Measurements from ENCODE around the gene KIRREL1. TPM values are rescaled to one million over a fixed set of nuclear protein-coding genes. Genes with fewer than 3 reads are reported as not detected.

Gene KIRREL1
- total RNA-seq, 1 donor from 2014 or later = 66.8 TPM

DNA sequence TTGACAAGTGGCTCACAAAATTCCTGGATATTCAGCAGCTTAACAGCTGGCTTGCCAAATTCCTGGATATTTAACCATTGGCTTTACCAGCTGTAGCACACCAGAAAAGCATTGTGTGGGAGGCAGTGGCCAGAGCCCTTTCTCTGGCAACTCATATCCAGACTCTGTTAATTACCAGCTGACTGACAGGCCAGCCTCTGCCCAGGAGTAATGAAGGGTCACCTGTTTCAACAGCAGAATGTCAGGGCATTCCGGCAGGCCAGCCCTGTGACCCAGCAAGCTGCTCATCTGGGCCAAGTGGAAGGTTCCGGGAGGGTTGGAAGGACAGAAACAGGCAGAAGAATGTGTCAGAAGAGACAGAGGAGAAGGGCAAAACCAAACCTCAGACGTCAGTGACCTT lies 35.2 kb upstream of the KIRREL1 start:
- Mint-ChIP-seq H3K36me3 (ENCODE audit: low read depth, unreplicated experiment) (no peaks in the 10 kb centered on the region), H3K4me1 (ENCODE audit: unreplicated experiment) (no peaks in the 10 kb centered on the region), H3K4me3 (ENCODE audit: unreplicated experiment) (no peak overlapping the region), H3K9me3 (ENCODE audit: unreplicated experiment) (no peaks in the 10 kb centered on the region), H3K27ac (ENCODE audit: unreplicated experiment) (no peak overlapping the region), H3K27me3 (ENCODE audit: unreplicated experiment) (no peaks in the 10 kb centered on the region)
- TF ChIP-seq, protein P1, sequence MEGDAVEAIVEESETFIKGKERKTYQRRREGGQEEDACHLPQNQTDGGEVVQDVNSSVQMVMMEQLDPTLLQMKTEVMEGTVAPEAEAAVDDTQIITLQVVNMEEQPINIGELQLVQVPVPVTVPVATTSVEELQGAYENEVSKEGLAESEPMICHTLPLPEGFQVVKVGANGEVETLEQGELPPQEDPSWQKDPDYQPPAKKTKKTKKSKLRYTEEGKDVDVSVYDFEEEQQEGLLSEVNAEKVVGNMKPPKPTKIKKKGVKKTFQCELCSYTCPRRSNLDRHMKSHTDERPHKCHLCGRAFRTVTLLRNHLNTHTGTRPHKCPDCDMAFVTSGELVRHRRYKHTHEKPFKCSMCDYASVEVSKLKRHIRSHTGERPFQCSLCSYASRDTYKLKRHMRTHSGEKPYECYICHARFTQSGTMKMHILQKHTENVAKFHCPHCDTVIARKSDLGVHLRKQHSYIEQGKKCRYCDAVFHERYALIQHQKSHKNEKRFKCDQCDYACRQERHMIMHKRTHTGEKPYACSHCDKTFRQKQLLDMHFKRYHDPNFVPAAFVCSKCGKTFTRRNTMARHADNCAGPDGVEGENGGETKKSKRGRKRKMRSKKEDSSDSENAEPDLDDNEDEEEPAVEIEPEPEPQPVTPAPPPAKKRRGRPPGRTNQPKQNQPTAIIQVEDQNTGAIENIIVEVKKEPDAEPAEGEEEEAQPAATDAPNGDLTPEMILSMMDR (IDR thresholded peaks at IDR 0.05; ENCODE audit: unreplicated experiment) = no peak
- no peak for DNase-seq (ENCODE audit: low spot score)

DNA sequence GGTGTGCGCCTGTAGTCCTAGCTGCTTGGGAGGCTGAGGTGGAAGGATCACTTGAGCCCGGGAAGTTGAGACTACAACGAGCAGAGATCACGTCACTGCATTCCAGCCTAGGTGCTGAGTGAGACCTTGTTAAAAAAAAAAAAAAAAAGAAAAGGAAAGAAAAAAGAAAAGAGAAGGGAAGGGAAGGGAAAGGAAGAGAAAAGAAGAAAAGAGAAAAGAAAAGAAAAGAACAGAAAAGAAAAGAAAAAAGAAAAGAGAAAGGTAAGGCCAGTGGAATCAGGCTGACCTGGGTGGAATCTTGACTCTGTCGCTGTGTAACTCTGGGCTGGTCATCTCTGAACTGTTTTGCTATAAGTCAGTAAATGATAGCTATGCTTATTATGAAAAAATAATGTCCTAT lies 33.7 kb upstream of the KIRREL1 start:
- Mint-ChIP-seq H3K27me3 (ENCODE audit: unreplicated experiment) (no peaks in the 10 kb centered on the region), H3K4me1 (ENCODE audit: unreplicated experiment) (no peaks in the 10 kb centered on the region), H3K9me3 (ENCODE audit: unreplicated experiment) (no peaks in the 10 kb centered on the region), H3K27ac (ENCODE audit: unreplicated experiment) (no peak overlapping the region), H3K4me3 (ENCODE audit: unreplicated experiment) (no peak overlapping the region), H3K36me3 (ENCODE audit: low read depth, unreplicated experiment) (no peaks in the 10 kb centered on the region)
- TF ChIP-seq, protein P1 (IDR thresholded peaks at IDR 0.05; ENCODE audit: unreplicated experiment) = no peak
- DNase-seq (ENCODE audit: low spot score) = no peak

DNA sequence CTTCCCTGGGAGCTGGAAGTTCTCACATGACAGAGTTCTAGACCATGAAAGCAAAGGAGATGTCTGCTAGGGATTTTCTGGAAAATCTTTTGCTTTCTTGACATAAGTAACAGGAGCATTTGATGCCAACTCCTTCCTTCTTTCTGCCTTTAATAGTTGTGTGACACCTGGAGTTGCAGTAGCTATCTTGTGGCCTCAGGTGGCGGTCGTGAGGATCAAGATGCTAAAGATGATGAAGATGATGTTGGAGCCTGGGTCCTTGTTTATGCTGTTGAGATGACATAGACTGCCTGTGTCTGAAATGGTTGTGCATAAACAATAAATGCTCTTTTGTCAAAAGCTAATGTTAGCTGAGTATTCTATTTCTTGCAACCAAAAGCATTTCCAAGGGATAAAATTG lies 32.7 kb upstream of the KIRREL1 start:
- no peaks in the 10 kb centered on the region for H3K27me3 Mint-ChIP-seq (ENCODE audit: unreplicated experiment)
- no peaks in the 10 kb centered on the region for H3K4me1 Mint-ChIP-seq (ENCODE audit: unreplicated experiment)
- no peak overlapping the region for H3K4me3 Mint-ChIP-seq (ENCODE audit: unreplicated experiment)
- H3K27ac Mint-ChIP-seq (ENCODE audit: unreplicated experiment) = no peak overlapping the region
- TF ChIP-seq, protein P1 (IDR thresholded peaks at IDR 0.05; ENCODE audit: unreplicated experiment) = no peak
- no peak for DNase-seq (ENCODE audit: low spot score)
- H3K9me3 Mint-ChIP-seq (ENCODE audit: unreplicated experiment) = no peaks in the 10 kb centered on the region
- H3K36me3 Mint-ChIP-seq (ENCODE audit: low read depth, unreplicated experiment) = no peaks in the 10 kb centered on the region

DNA sequence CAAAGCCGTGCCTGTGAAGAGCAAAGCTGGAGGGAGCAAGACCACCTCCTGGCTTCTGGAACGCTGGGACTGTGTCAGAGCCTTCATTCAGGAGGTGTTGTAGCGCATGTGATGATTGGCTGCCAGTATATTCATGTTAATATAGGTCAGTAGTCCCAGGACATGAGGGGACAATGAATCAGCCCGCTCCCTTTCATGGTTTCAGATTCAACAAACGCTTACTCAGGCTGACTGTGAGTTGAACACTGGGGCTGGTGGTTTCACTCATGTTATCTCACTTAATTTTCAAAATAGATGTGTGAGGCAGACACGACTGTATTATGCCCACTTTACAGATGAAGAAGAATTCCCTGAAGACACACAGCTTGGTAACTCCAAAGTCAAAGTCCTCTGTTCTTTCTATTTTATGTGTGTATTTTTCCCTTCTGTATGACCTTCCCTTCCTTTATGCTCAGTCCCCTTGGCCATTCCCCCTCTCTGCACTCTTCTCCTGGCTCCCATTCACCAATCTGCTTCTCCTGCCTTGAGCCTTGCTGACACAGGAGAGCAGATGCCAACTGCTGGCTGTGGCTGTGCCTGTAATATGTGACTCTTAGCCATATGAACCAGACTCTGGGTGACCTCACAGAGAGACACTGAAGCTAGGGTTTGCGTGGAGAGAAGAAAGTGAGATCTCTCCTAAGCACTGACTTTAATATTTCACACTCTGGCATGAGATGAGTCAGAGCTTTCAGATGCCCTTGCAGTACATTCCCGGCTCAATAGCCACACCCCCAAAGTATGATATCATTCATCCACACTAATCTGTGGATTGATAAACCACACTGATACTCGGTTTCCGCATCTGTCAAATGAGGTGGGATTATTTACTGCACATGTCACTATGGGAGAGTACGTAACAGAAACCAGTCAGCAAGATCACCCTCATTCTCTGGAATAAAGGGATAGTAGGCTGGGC lies 31.4 kb upstream of the KIRREL1 start:
- TF ChIP-seq, protein P1 (IDR thresholded peaks at IDR 0.05; ENCODE audit: unreplicated experiment) = no peak
- DNase-seq (ENCODE audit: low spot score) = no peak
- Mint-ChIP-seq H3K36me3 (ENCODE audit: low read depth, unreplicated experiment) (no peaks in the 10 kb centered on the region), H3K4me1 (ENCODE audit: unreplicated experiment) (no peaks in the 10 kb centered on the region), H3K4me3 (ENCODE audit: unreplicated experiment) (no peak overlapping the region), H3K27ac (ENCODE audit: unreplicated experiment) (no peak overlapping the region), H3K27me3 (ENCODE audit: unreplicated experiment) (no peaks in the 10 kb centered on the region), H3K9me3 (ENCODE audit: unreplicated experiment) (no peaks in the 10 kb centered on the region)

DNA sequence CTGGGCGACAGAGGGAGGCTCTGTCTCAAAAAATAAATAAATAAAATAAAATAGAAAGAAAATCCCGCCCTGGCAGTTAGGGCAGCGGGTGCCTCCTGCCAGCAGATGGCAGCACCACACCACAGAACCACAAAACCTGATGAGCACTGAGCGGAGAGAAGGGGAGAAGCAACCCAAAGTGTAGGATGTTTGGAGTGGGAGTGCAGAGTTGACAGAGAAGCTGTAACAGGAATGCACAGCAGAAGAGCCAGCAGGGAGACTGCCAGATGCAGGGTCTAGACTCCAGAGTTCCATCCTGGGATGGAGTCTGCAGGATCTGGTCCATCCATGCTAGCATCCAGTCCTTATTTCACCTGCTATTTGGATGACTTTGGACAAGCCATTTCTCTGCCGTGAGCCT lies 29.7 kb upstream of the KIRREL1 start:
- no peaks in the 10 kb centered on the region for H3K27me3 Mint-ChIP-seq (ENCODE audit: unreplicated experiment)
- TF ChIP-seq, protein P1 (IDR thresholded peaks at IDR 0.05; ENCODE audit: unreplicated experiment) = peak; percentile 88
- DNase-seq (ENCODE audit: low spot score) = peak; percentile 79
- no peaks in the 10 kb centered on the region for H3K36me3 Mint-ChIP-seq (ENCODE audit: low read depth, unreplicated experiment)
- H3K9me3 Mint-ChIP-seq (ENCODE audit: unreplicated experiment) = no peaks in the 10 kb centered on the region
- H3K27ac Mint-ChIP-seq (ENCODE audit: unreplicated experiment) = no peak overlapping the region
- H3K4me1 Mint-ChIP-seq (ENCODE audit: unreplicated experiment) = no peaks in the 10 kb centered on the region
- no peak overlapping the region for H3K4me3 Mint-ChIP-seq (ENCODE audit: unreplicated experiment)
